ENCODE data around the gene PRKAG2. TPM values are rescaled to one million over a fixed set of nuclear protein-coding genes. Genes with fewer than 3 reads are reported as not detected.

PRKAG2 gene
- total and polyA plus RNA-seq, 2 of the 8 experiments (the other 6 are each of a cell fraction or from before 2014, with no cell fraction given), result 7.5 to 18.1 TPM

DNA sequence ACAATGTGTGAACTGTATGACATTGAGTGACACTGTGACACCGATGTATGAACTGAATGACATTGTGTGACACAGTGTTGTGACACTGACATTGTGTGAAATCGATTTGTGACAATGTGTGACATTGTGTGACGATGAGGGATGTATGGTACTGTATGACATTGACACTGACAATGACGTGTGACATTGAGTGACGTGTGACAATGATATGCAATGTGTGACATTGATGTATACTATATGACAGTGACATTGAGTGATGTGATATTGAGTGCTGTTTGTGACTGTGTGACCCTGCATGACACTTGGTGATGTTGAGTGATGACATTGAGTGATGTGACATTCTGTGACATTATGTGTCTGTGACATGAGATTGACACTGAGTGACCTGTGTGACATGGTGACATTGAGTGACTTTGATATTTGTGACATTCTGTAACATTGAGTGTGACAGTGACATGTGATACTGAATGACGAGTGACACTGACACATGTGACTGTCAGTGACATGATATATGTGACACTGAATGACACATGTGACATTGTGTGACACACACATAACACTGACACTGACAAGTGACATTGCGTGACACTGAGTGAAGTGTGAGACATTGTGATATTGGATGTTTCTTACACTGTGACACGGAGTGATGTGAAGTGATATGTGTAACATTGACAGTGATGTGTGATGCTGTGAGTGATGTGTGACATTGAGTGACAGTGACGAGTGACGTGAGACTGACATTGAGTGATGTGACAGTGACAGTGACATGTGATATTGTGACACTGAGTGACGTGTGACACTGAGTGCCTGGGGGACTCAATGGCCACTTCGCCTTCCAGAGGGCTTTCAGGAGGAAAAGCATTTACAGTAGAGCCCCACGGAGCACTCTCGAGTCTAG lies 167.5 kb downstream of the PRKAG2 start:
- Histone ChIP-seq H4K5ac (ENCODE audit: insufficient read length, low read depth, low read length) (no peak overlapping the region), H3K79me2 (ENCODE audit: control insufficient read depth in 1 of 2, insufficient read depth in 2 of 2, low read length in 2 of 2) (peaks cover 0 to 3% of the 10 kb centered on the region in 2 experiments; a peak in 1 of 4 replicates), H2BK15ac (ENCODE audit: low read length) (no peak overlapping the region), H3K27me3 (replicated peaks in 1 of 4; ENCODE audit: control insufficient read depth in 3 of 4, extremely low read depth in 1 of 4, insufficient read depth in 3 of 4, low read length in 3 of 4) (no peaks in the 10 kb centered on the region; a peak in 3 of 7 replicates), H3K4ac (replicated peaks; ENCODE audit: insufficient read length, low read depth, low read length) (no peak overlapping the region), H3K9ac (replicated peaks in 1 of 4; ENCODE audit: extremely low read depth in 1 of 4, low read depth in 3 of 4, low read length in 3 of 4) (no peak overlapping the region), H4K20me1 (replicated peaks in 1 of 2; ENCODE audit: control insufficient read depth in 1 of 2, insufficient read depth in 2 of 2, low read length in 2 of 2) (peaks cover 0 to 4% of the 10 kb centered on the region in 2 experiments), H4K8ac (ENCODE audit: extremely low read depth, insufficient read depth, low read length) (no peak overlapping the region), H4K91ac (replicated peaks; ENCODE audit: insufficient read length, low read length) (no peak overlapping the region), H3K4me1 (replicated peaks in 1 of 4; ENCODE audit: control insufficient read depth in 3 of 4, insufficient read depth in 4 of 4, low read length in 3 of 4) (peaks cover 0 to 3% (median under 1%) of the 10 kb centered on the region in 4 experiments; a peak in 3 of 7 replicates), H3K36me3 (ENCODE audit: control insufficient read depth in 2 of 4, insufficient read depth in 4 of 4, low read length in 3 of 4) (no peaks in the 10 kb centered on the region; a peak in 1 of 8 replicates), H2BK5ac (ENCODE audit: low read depth, low read length) (no peak overlapping the region), H2AK5ac (ENCODE audit: low read depth, low read length) (peak overlapping the region; percentile 97; the same call in 1 of the 2 replicates), H2BK20ac (ENCODE audit: low read length) (no peak overlapping the region), H3K23me2 (ENCODE audit: low read depth, low read length) (no peaks in the 10 kb centered on the region; the same call in 1 of the 2 replicates), H3K4me3 (ENCODE audit: extremely low read depth in 1 of 4, insufficient read depth in 2 of 4, low read depth in 3 of 4, low read length in 4 of 4) (no peak overlapping the region), H3K18ac (ENCODE audit: extremely low read depth, low read length) (no peak overlapping the region), H3K79me1 (ENCODE audit: low read depth, low read length) (no peaks in the 10 kb centered on the region), H2AFZ (ENCODE audit: low read length) (no peak overlapping the region), H3K14ac (ENCODE audit: insufficient read length) (no peak overlapping the region), H3K27ac (ENCODE audit: low read depth, low read length) (no peak overlapping the region), H3K9me3 (ENCODE audit: insufficient read depth in 2 of 2, low read depth in 1 of 2, low read length in 1 of 2) (no peaks in the 10 kb centered on the region), H2BK120ac (replicated peaks; ENCODE audit: low read depth, low read length) (no peak overlapping the region), H3K4me2 (ENCODE audit: insufficient read depth in 1 of 2, low read depth in 2 of 2, low read length in 2 of 2) (no peak overlapping the region), H3K56ac (replicated peaks; ENCODE audit: insufficient read length, low read depth, low read length) (no peak overlapping the region), H2BK12ac (ENCODE audit: low read depth, low read length) (no peak overlapping the region; the same call in 1 of the 2 replicates), H3K23ac (ENCODE audit: insufficient read length) (no peak overlapping the region)
- ChIA-PET POLR2A (ENCODE audit: partially characterized antibody) (interaction anchor here (0.8 kb wide), 1 partner anchor 70 kb away, joined by 3 read pairs; no protein-coding TSS in a partner anchor), CTCF (ENCODE audit: partially characterized antibody) (interaction anchor here (0.6 to 4.4 kb wide), 6 partner anchors 19 to 982 kb away, joined by 3 to 29 read pairs (median 3); no protein-coding TSS in a partner anchor)
- DNase-seq (ENCODE audit: low read depth in 1 of 2, low spot score in 2 of 2) (no peak), FAIRE-seq (no peak)
- 85% methylated on average over 14 of the region's 14 CpGs; no CpG with 5 or more reads in 1 of the 2 experiments for WGBS, 2 experiments (ENCODE audit: extremely low coverage in 1 of 2, insufficient coverage in 1 of 2, insufficient read length in 1 of 2, insufficient replicate concordance in 2 of 2, low coverage in 1 of 2, low lambda C conversion rate in 2 of 2, missing lambda C conversion rate in 1 of 2)
- TF ChIP-seq HDAC6 (IDR thresholded peaks at IDR 0.05; ENCODE audit: low read depth, low read length) (no peak), SP1 (IDR thresholded peaks at IDR 0.05; ENCODE audit: low read depth, low read length) (no peak), POLR2AphosphoS5 (IDR thresholded peaks at IDR 0.05; ENCODE audit: low read depth, low read length) (no peak), KDM1A (IDR thresholded peaks at IDR 0.05; ENCODE audit: borderline replicate concordance, low read length) (no peak), EP300 (IDR thresholded peaks at IDR 0.05; ENCODE audit: borderline replicate concordance in 1 of 2, low read depth in 2 of 2, low read length in 2 of 2) (no peak)
- TF ChIP-seq, protein P1, sequence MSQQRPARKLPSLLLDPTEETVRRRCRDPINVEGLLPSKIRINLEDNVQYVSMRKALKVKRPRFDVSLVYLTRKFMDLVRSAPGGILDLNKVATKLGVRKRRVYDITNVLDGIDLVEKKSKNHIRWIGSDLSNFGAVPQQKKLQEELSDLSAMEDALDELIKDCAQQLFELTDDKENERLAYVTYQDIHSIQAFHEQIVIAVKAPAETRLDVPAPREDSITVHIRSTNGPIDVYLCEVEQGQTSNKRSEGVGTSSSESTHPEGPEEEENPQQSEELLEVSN (IDR thresholded peaks at IDR 0.05), result no peak
- TF ChIP-seq, protein P2, sequence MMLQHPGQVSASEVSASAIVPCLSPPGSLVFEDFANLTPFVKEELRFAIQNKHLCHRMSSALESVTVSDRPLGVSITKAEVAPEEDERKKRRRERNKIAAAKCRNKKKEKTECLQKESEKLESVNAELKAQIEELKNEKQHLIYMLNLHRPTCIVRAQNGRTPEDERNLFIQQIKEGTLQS (IDR thresholded peaks at IDR 0.05; ENCODE audit: insufficient read depth, low read depth, low read length), result no peak

Measured in H1 (cell line).